Activated gamma-delta T cell (primary cell): Measurements from ENCODE around the gene ATP7A.
"Not testable (repeated sequence)": the region's sequence is repeated elsewhere in the genome, so short reads cannot be mapped to it uniquely, and the experiment has no call there.

Experiments used
- DNase-seq: peaks from one replicate; lab custom pipeline; 2025; lab: John Stamatoyannopoulos, UW

Gene ATP7A

DNA sequence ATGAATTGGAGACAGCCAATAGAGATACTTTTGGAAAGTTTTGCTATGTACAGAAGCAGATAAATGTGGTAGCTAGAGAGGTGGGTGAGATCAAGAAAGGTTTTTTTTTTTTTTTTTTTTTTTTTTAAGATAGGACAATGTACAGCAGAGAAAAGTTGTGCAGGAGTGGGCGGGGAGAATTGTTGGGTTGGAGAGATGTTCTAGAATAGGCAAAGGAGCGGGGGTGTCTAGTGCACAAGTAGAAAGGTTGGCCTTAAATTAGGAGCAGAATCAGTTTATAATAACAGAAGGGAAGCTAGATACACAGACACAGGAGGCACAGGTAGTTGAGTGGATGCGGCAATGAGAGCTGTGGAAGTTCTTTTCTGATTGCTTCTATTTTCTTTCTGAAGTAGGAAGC, 127.4 kb downstream of the ATP7A start:
- no peak for DNase-seq

DNA sequence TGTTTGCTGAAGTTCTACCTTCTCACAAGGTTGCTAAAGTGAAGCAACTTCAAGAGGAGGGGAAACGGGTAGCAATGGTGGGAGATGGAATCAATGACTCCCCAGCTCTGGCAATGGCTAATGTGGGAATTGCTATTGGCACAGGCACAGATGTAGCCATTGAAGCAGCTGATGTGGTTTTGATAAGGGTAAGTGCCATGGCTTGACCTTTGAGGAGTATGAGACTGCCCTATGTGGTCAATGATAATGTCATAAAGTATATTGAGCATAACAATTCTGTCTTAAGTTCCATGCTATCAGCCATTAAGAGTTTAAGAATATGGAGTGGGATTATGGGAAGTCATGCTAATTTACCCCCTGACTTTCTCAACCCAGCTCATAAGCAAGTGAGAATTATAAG, 132.1 kb downstream of the ATP7A start:
- DNase-seq = no peak

DNA sequence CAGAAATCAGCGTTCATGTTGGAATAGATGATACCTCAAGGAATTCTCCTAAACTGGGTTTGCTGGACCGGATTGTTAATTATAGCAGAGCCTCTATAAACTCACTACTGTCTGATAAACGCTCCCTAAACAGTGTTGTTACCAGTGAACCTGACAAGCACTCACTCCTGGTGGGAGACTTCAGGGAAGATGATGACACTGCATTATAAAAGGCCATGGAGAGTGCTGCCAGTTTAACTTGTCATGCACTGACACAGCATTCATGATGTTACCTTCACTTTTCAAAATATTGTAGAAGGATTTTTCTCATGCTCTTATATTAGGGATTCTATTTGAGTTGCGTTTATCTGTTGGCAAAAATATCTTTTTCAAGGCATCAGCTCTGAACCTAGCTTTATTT, 135.9 kb downstream of the ATP7A start:
- no peak for DNase-seq

GRCh38 chrX:78048052-78048451, 137.6 kb downstream of the ATP7A start:
- no peak for DNase-seq

- no peak for DNase-seq
Measured at GRCh38 chrX:78063687-78064086, 153.2 kb downstream of the ATP7A start.

- no peak for DNase-seq
Measured at GRCh38 chrX:78064152-78064551, 153.7 kb downstream of the ATP7A start.

GRCh38 chrX:78064698-78065601, 154.5 kb downstream of the ATP7A start:
- not testable (repeated sequence) for DNase-seq

GRCh38 chrX:78066110-78066509, 155.6 kb downstream of the ATP7A start:
- DNase-seq = no peak

DNA sequence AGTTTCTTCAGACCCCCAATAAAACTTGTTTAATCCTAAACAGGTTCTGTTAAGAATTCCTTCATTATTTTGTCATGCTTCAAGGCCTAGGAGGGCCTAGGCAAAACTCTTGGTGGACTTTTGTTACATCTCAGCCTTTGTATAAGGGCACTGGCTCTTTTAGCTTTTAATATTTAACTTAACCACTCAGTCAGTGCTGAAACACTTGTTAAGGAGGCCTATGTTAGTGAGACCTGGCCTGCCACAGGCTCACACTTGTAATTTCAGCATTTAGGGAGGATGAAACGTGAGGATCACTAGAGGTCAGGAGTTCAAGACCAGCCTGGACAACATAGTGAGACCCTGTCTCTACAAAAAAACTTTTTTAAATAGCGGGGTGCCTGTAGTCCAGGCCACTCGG, 160.8 kb downstream of the ATP7A start:
- no peak for DNase-seq

GRCh38 chrX:78073147-78074077, 162.9 kb downstream of the ATP7A start:
- not testable (repeated sequence) for DNase-seq

GRCh38 chrX:78074088-78074487, 163.6 kb downstream of the ATP7A start:
- DNase-seq = no peak

GRCh38 chrX:78075787-78076389, 165.4 kb downstream of the ATP7A start:
- no peak for DNase-seq

- not testable (repeated sequence) for DNase-seq
Measured at GRCh38 chrX:78081413-78081812, 170.9 kb downstream of the ATP7A start.

- no peak for DNase-seq
Measured at GRCh38 chrX:78092296-78092695, 181.8 kb downstream of the ATP7A start.

DNA sequence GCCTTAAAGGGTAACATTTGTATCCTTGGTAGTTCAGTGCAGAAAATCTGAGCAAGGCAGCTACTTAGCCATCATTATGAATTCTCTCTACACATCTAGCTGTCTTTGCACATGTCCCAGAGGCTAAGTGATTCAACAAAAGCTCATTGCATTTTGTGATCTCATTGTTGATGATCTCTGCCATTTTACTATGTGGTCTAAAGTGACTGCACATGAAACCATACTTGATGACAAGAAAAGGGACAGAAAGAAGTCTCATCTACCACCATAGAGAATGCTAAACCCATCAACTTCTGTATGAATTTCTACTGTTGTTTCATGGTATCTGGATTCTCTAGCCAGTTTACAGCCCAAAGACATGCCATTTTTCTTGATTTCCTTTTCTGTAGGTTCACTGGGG, 187.6 kb downstream of the ATP7A start:
- DNase-seq = no peak
